Occipital lobe (tissue), 2 donors: ENCODE measurements around the gene TMEM163. TPM values are rescaled to one million over a fixed set of nuclear protein-coding genes. Genes with fewer than 3 reads are reported as not detected.
"Not testable (repeated sequence)": the region's sequence is repeated elsewhere in the genome, so short reads cannot be mapped to it uniquely, and the experiment has no call there.

Experiments used
- DNase-seq: peaks from one replicate; lab custom pipeline; 2025; lab: John Stamatoyannopoulos, UW
- total RNA-seq: library from RNA; depleted of rRNA; stranded (reverse); fragments of >200 nt; gene quantifications from one replicate; pipeline ENCODE4 v1.2.3, GENCODE V29; 2014

Gene TMEM163
- total RNA-seq, 1 donor from 2014 or later, result 14.3 TPM

- no peak for DNase-seq
These were observed 181.7 kb downstream of the TMEM163 start for GRCh38 chr2:134537121-134537520.

DNA sequence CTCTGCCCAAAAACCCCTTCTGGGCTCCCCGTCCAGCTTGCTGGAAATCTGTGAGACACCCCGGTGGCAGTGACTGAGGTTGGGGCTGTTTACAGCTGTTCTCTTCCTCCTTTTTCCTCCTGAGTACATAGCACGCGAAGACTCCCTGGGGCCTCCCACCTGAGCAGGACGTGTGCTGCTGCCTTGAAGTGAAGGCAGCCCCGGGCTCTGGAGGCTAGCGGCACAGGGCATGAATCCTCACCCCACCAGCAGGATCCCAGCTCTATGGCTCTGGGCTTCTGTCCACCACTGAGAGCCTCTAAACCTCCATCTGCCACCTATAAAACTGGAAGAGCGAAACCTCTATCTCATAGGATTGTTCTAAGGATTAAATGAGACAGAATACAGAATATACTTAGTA lies 182.5 kb downstream of the TMEM163 start:
- DNase-seq, result no peak

GRCh38 chr2:134532537-134532936 lies 186.3 kb downstream of the TMEM163 start:
- no peak for DNase-seq

DNA sequence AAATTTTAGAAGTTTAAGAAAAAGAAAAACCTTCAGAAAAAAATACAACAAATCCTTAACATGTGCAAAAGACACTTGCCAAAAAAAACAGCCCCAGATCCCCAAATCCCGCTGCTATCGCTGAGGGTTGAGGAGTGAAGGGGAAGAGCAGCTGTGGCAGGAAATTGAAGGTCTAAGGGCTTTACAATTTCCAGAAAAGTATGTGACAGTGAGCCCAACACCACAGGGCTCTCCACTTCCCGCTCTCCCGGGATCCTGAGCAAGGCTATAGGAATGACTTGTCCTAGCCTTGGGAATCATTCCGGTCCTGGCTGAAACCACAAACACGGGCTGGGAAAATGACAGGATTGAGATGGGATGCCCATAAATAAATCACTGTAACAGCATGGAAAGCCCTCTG lies 191.4 kb downstream of the TMEM163 start:
- no peak for DNase-seq

GRCh38 chr2:134522496-134523455 lies 196.0 kb downstream of the TMEM163 start:
- no peak for DNase-seq

GRCh38 chr2:134518101-134518500 lies 200.7 kb downstream of the TMEM163 start:
- DNase-seq, result no peak

GRCh38 chr2:134515137-134515536 lies 203.7 kb downstream of the TMEM163 start:
- DNase-seq, result no peak

- DNase-seq, result no peak
These were observed 205.4 kb downstream of the TMEM163 start for GRCh38 chr2:134513465-134513804.

DNA sequence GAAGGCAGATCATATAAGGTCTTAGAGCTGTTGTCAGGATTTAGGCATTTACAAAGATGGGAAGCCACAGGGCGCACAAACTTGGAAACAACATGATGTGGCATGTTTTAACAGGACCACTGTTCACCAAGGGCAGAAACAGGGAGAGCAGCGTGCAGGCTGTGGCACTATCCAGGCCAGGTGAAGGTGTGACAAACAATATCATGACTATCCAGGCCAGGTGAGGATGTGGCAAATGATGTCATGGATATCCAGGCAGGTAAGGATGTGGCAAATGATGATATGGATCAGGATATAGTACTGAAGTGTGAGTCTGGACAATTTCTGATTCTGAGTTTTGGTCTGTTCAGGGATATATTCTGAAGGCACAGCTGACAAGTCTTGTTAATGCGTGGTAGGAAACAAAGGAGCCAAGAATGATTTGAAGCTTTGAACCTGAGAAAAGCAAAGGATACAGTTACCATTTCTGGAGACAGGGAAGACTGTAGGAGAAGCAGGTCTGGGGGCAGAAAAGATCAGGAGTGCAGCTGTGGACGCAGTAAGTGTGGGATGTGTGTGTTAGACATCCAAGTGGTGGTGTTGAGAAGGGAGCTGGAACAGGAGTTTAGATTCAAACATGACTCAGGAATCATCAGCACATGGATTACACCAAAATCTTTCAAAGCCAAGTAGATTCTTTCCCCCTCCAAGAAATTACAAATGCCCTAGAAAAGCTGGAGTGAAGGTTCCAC lies 205.9 kb downstream of the TMEM163 start:
- no peak for DNase-seq

GRCh38 chr2:134508391-134508790 lies 210.4 kb downstream of the TMEM163 start:
- no peak for DNase-seq

GRCh38 chr2:134507697-134508096 lies 211.1 kb downstream of the TMEM163 start:
- no peak for DNase-seq

GRCh38 chr2:134507159-134507558 lies 211.6 kb downstream of the TMEM163 start:
- not testable (repeated sequence) for DNase-seq

DNA sequence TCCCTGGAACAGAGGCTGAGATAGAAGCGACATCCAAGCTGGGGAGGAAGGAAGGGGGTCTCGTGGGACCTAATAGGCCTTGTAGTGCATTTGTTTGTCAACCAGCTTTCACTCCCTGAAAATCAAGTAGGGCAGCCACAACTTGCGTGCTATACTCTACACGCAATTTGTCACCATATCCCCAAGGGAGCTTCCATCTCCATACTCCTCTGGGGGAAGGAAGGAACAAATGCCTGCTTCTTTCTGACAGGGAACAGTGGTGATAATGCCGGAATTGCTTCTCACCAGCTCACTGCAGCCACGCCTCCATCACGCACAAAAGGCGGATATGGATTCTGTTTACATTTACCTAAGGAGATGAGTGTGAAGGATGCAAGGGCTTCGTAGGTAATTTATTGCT lies 213.4 kb downstream of the TMEM163 start:
- DNase-seq, result no peak

- DNase-seq, result no peak
These were observed 214.0 kb downstream of the TMEM163 start for GRCh38 chr2:134504586-134505336.

GRCh38 chr2:134502104-134502503 lies 216.7 kb downstream of the TMEM163 start:
- DNase-seq, result no peak

DNA sequence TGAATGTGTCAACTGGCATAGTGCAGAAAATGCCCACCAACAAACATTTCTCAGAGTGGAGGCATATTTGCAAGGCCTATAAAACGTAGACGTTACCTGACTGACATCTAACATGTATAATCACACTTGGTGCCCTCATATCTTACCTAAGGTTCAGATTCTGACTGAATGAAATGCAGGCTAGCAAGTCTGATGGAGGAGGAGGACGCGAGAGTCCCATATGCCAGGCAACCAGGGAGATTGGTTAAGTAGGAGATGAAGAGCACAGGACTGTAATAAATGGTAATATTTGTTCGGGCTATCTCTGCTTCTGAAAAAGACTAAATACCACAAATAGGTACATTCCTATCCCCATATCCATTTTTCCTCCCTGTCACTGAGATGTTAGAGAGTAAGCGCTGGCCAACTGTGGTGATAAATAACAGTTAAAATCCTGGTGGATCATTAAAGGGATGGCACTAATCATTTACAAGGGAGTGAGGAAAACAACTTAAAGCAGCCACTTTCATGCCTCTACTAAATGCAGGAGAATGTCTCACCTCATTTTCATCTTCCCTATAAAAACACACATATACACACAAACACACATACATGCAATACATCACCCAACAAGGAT lies 217.2 kb downstream of the TMEM163 start:
- no peak for DNase-seq

DNA sequence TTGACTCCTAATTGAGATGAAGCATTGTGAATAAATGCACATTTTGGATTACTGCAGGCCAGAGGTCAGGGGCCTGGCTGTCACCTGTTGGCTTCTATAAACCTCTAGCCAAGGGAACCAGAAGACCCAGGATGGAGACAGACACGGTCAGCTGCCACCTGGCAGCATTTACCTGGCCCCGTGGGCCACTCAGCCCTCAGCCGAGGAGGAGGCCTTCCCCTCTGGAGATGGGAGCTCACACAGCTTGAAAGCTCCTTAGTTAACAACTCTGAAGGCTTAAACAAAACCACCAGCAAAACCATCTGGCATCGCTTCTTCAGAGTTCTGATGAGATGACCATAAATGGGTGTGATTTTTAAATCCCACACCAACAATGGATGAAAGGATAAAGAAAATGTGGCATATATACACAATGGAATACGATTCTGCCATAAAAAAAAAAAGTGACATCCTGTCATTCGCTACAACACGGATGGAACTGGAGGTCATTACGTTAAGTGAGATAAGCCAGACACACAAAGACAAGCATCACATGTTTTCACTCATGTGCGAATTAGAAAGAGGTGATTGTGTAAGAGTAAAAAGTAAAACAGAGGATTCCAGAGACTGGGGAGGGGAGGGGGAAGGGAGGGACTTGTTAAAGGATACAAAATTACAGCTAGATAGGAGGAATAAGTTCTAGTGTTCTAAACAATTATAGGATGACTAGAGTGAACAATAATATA lies 218.4 kb downstream of the TMEM163 start:
- DNase-seq, result no peak

- DNase-seq, result no peak
These were observed 219.4 kb downstream of the TMEM163 start for GRCh38 chr2:134499307-134499926.

DNA sequence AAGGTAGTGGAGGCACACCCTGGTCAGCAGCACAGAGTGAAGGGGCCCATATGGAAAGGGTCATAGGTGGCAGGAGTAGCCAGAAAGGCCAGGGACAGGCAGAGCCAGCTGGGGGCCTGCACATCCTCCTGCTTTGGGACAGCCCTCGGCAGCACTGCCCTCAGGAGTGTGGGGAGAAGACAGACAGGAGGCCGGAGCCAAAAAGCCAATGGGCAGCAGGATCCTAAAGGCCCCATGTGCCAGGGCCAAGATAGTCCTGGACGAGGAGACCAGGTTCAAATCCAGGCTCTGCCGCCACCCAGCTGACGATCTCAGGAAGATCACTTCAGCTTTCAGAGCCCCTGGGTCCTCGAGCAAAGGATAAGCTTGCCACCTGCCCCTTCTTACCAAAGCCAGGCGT lies 220.1 kb downstream of the TMEM163 start:
- no peak for DNase-seq

DNA sequence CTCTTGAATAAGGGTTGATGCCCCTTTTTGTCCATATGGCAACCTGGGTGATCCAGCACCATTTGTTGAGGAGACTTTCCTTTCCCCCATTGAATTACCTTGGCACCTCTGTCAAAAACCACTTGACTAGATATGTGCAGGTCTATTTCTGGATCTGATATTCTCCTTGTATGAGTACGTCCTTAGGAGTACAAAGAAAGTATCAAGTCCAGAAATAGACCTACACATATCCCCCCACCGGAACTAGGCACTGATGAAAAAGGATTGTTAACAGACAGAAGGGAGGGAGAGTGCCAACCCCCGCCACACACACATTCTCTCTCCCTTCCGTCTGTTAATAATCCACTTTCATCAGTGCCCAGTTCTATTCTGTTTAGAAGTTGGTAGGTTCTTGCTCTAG lies 225.0 kb downstream of the TMEM163 start:
- no peak for DNase-seq
